GM10248 (cell line): ENCODE data around the gene SPRR2E.

Source experiments
- CTCF ChIA-PET: fragments of 300-600 bp; sonication (Branson Sonifier 250); formaldehyde crosslinking; extraction: SDS; loops from one replicate; lab custom pipeline; 2021; ENCODE audit warnings: antibody characterized with exemption; lab: Yijun Ruan, JAX
- POLR2A ChIA-PET: fragments of 350-650 bp; sonication (Branson Sonifier 250); formaldehyde crosslinking; extraction: SDS; loops from one replicate; lab custom pipeline; 2020; ENCODE audit warnings: antibody characterized with exemption; lab: Yijun Ruan, JAX
- DNase-seq: peaks from one replicate; pipeline ENCODE4 v3.0.0; 2012; ENCODE audit errors: extremely low spot score
- CTCF ChIP-seq: IDR thresholded peaks from 2 replicates; pipeline ENCODE4 v1.5.1; 2012; ENCODE audit warnings: mild to moderate bottlenecking, low read depth; ENCODE audit errors: extremely low read depth, missing control alignments, control extremely low read depth

Gene SPRR2E

GRCh38 chr1:153049211-153049610 is 45.1 kb downstream of the SPRR2E start:
- TF ChIP-seq CTCF, result no peak
- CTCF ChIA-PET, result no interaction called here
- POLR2A ChIA-PET, result no interaction called here
- no peak for DNase-seq
